Mesenchymal stem cell (in vitro differentiated cells and primary cell): ENCODE results near the gene PSEN1.
A peak's percentile ranks its signal among the peaks of the same experiment; 100 is the strongest.

ENCODE experiments used
- DNase-seq: peaks from one replicate; pipeline ENCODE4 v3.0.0-alpha.2; 2013
- H2AFZ ChIP-seq: one replicate; pipeline ENCODE4 v1.6.1; 2013; ENCODE audit warnings: low read depth, mild to moderate bottlenecking, control low read depth, inconsistent platforms, low read length, moderate library complexity
- H2AK5ac ChIP-seq: 2 replicates; pipeline ENCODE4 v1.6.1; 2013; ENCODE audit warnings: low read length, moderate library complexity, mild to moderate bottlenecking, inconsistent platforms; ENCODE audit not compliant: severe bottlenecking
- H2BK120ac ChIP-seq: one replicate; pipeline ENCODE4 v1.6.1; 2013; ENCODE audit warnings: low read depth, mild to moderate bottlenecking, inconsistent platforms, low read length, moderate library complexity
- H2BK12ac ChIP-seq, 2 experiments: one replicate each; pipeline ENCODE4 v1.6.1; 2013; ENCODE audit warnings: inconsistent platforms in 2 of 2, low read length in 2 of 2, mild to moderate bottlenecking in 2 of 2, moderate library complexity in 2 of 2, control low read depth in 1 of 2
- H2BK15ac ChIP-seq: one replicate; pipeline ENCODE4 v1.6.1; 2013; ENCODE audit warnings: mild to moderate bottlenecking, low read depth, inconsistent platforms; ENCODE audit not compliant: poor library complexity, severe bottlenecking
- H2BK5ac ChIP-seq: 2 replicates; pipeline ENCODE4 v1.6.1; 2013; ENCODE audit warnings: low read depth, mild to moderate bottlenecking, low read length, control low read depth, inconsistent platforms; ENCODE audit not compliant: poor library complexity, severe bottlenecking
- H3K14ac ChIP-seq, 2 experiments: one replicate each; pipeline ENCODE4 v1.6.1; 2013; ENCODE audit warnings: inconsistent platforms in 2 of 2, low read length in 2 of 2, control low read depth in 1 of 2, mild to moderate bottlenecking in 1 of 2, moderate library complexity in 1 of 2
- H3K18ac ChIP-seq, 2 experiments: one replicate each; pipeline ENCODE4 v1.6.1; 2013; ENCODE audit warnings: inconsistent platforms in 2 of 2, low read length in 2 of 2, control low read depth in 1 of 2, low read depth in 1 of 2, mild to moderate bottlenecking in 1 of 2
- H3K23ac ChIP-seq, 2 experiments: one replicate each; pipeline ENCODE4 v1.6.1; 2013; ENCODE audit warnings: inconsistent platforms in 2 of 2, low read length in 2 of 2, mild to moderate bottlenecking in 2 of 2, moderate library complexity in 2 of 2, control low read depth in 1 of 2
- H3K27ac ChIP-seq: 2 replicates; pipeline ENCODE4 v1.5.1; 2013; ENCODE audit warnings: mild to moderate bottlenecking, moderate library complexity, low read length, control low read depth, inconsistent platforms; ENCODE audit not compliant: poor library complexity, severe bottlenecking
- H3K27me3 ChIP-seq, 2 experiments: 2 replicates each; pipeline versions ENCODE4 v1.6.1 to v1.7.0; 2013; ENCODE audit warnings: low read length in 2 of 2, mild to moderate bottlenecking in 2 of 2, moderate library complexity in 2 of 2, control low read depth in 1 of 2, inconsistent platforms in 1 of 2; ENCODE audit not compliant: control insufficient read depth in 1 of 2, insufficient read depth in 1 of 2
- H3K36me3 ChIP-seq, 2 experiments: 2 replicates each; pipeline versions ENCODE4 v1.6.1 to v1.7.0; 2013; ENCODE audit warnings: low read length in 2 of 2, control low read depth in 1 of 2, inconsistent platforms in 1 of 2, low read depth in 1 of 2, mild to moderate bottlenecking in 1 of 2; ENCODE audit not compliant: insufficient read depth in 2 of 2, control insufficient read depth in 1 of 2
- H3K4ac ChIP-seq, 2 experiments: one replicate each; pipeline ENCODE4 v1.6.1; 2013; ENCODE audit warnings: inconsistent platforms in 2 of 2, low read length in 2 of 2, mild to moderate bottlenecking in 2 of 2, moderate library complexity in 2 of 2, control low read depth in 1 of 2, low read depth in 1 of 2
- H3K4me1 ChIP-seq: 2 replicates; pipeline ENCODE4 v1.6.1; 2013; ENCODE audit warnings: low read depth, low read length, control low read depth; ENCODE audit not compliant: control insufficient read depth, insufficient read depth
- H3K4me2 ChIP-seq: 2 replicates; pipeline ENCODE4 v1.6.1; 2013; ENCODE audit warnings: low read length, mild to moderate bottlenecking, inconsistent platforms; ENCODE audit not compliant: poor library complexity, severe bottlenecking
- H3K4me3 ChIP-seq, 2 experiments: 2 replicates each; pipeline versions ENCODE4 v1.5.1 to v1.7.0; 2013; ENCODE audit warnings: low read length in 2 of 2, mild to moderate bottlenecking in 2 of 2, control low read depth in 1 of 2, low read depth in 1 of 2; ENCODE audit not compliant: insufficient read depth in 1 of 2
- H3K79me1 ChIP-seq: replicated peaks from 2 replicates; pipeline ENCODE4 v1.6.1; 2013; ENCODE audit warnings: mild to moderate bottlenecking, control low read depth, low read length, inconsistent platforms; ENCODE audit not compliant: poor library complexity, severe bottlenecking
- H3K9ac ChIP-seq: 2 replicates; pipeline ENCODE4 v1.7.0; 2013; ENCODE audit warnings: mild to moderate bottlenecking, low read length, moderate library complexity
- H3K9me3 ChIP-seq: 2 replicates; pipeline ENCODE4 v1.7.0; 2013; ENCODE audit warnings: mild to moderate bottlenecking, low read length; ENCODE audit not compliant: control insufficient read depth
- H4K8ac ChIP-seq: one replicate; pipeline ENCODE4 v1.6.1; 2013; ENCODE audit warnings: inconsistent platforms, mild to moderate bottlenecking, low read length, moderate library complexity
- H4K91ac ChIP-seq: one replicate; pipeline ENCODE4 v1.6.1; 2013; ENCODE audit warnings: mild to moderate bottlenecking, low read length, inconsistent platforms
- WGBS: methylation state at CpG from one replicate; pipeline ENCODE4 v1.1.7; 2013; ENCODE audit warnings: mixed read lengths; 5-methylcytosine and 5-hydroxymethylcytosine counted together

Gene PSEN1

GRCh38 chr14:73244541-73245290 is 108.4 kb downstream of the PSEN1 start:
- Histone ChIP-seq H4K8ac (no peak overlapping the region), H3K36me3 (peaks cover 0 to 26% of the 10 kb centered on the region in 2 experiments), H2BK120ac (no peak overlapping the region), H3K4me1 (peaks cover 57% of the 10 kb centered on the region), H3K18ac (no peak overlapping the region), H3K9me3 (no peaks in the 10 kb centered on the region), H2BK5ac (no peak overlapping the region), H3K4ac (no peak overlapping the region), H4K91ac (no peak overlapping the region), H2AFZ (no peak overlapping the region), H3K23ac (no peak overlapping the region), H3K27me3 (peaks cover 0 to 15% of the 10 kb centered on the region in 2 experiments), H3K27ac (no peak overlapping the region), H2BK15ac (no peak overlapping the region), H2BK12ac (no peak overlapping the region), H3K9ac (peak overlapping the region; percentile 85), H3K4me2 (no peak overlapping the region), H2AK5ac (no peak overlapping the region), H3K4me3 (peak overlapping the region in 1 of 2 experiments; percentile 82), H3K14ac (no peak overlapping the region), H3K79me1 (peaks cover 18% of the 10 kb centered on the region)
- 92% methylated on average over 14 of the region's 14 CpGs for WGBS
- no peak for DNase-seq

- H2BK15ac ChIP-seq: no peak overlapping the region
- H3K27ac ChIP-seq: no peak overlapping the region
- peak overlapping the region; percentile 58 for H4K8ac ChIP-seq
- H3K9ac ChIP-seq: peak overlapping the region; percentile 85
- H3K4me1 ChIP-seq: peaks cover 51% of the 10 kb centered on the region
- H3K4me3 ChIP-seq: peak overlapping the region; percentile 44 to 82
- no peaks in the 10 kb centered on the region for H3K9me3 ChIP-seq
- H3K36me3 ChIP-seq: peaks cover 0 to 33% of the 10 kb centered on the region in 2 experiments
- peak overlapping the region in 1 of 2 experiments; percentile 45 for H2BK12ac ChIP-seq
- H3K27me3 ChIP-seq: peaks cover 0 to 7% of the 10 kb centered on the region in 2 experiments
- peak overlapping the region; percentile 6 for H2BK120ac ChIP-seq
- peak overlapping the region in 1 of 2 experiments; percentile 76 for H3K4ac ChIP-seq
- peak overlapping the region; percentile 83 for H2AFZ ChIP-seq
- H3K79me1 ChIP-seq: peaks cover 15% of the 10 kb centered on the region
- H3K14ac ChIP-seq: peak overlapping the region in 1 of 2 experiments; percentile 61
- H3K23ac ChIP-seq: no peak overlapping the region
- 41% methylated on average over 54 of the region's 64 CpGs for WGBS
- H4K91ac ChIP-seq: peak overlapping the region; percentile 43
- no peak overlapping the region for H2AK5ac ChIP-seq
- DNase-seq: peak; percentile 51
- no peak overlapping the region for H2BK5ac ChIP-seq
- peak overlapping the region; percentile 29 for H3K4me2 ChIP-seq
- H3K18ac ChIP-seq: peak overlapping the region; percentile 40 to 80
Measured at GRCh38 chr14:73245480-73246325, 109.4 kb downstream of the PSEN1 start.

DNA sequence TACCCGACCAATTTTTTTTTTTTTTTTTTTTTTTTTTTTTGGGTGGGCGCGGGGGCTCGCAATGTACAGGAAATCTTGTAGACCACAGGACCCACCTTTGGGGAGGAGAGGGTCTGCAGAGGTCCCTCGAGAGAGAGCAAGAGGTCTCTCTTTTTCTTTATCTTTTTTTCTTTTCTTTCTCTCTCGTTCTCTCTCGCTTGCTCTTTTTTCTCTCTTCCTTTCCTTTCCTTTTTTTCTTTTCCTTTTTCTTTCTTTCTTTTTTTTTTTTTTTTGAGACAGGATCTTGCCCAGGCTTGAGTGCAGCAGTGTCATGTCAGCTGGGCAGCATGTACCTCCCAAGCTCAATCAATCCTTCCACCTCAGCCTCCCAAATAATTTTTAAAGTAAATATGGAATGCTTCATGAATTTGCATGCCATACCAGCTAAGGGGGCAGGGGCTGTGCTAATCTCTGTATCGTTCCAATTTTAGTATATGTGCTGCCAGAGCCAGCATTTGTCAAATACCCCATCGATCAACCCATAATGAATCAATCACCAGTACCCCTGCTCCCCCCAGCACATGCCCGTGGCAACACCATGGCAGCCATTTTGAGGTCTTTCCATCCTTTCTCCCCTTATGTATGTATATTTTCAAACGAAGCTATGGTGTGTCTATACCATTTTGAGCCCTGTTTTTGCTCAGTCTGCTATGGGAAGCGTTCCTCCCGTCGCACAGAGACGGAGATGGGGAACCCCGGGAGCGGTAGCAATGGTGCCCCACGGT is 110.3 kb downstream of the PSEN1 start:
- H2BK120ac ChIP-seq: no peak overlapping the region
- no peak overlapping the region for H4K8ac ChIP-seq
- H2AFZ ChIP-seq: no peak overlapping the region
- peaks cover 15% of the 10 kb centered on the region for H3K79me1 ChIP-seq
- peaks cover 0 to 2% of the 10 kb centered on the region in 2 experiments for H3K27me3 ChIP-seq
- H3K27ac ChIP-seq: no peak overlapping the region
- peak overlapping the region; percentile 85 for H3K9ac ChIP-seq
- no peak overlapping the region for H3K14ac ChIP-seq
- H2BK15ac ChIP-seq: no peak overlapping the region
- DNase-seq: no peak
- H3K36me3 ChIP-seq: peaks cover 0 to 39% of the 10 kb centered on the region in 2 experiments
- no peak overlapping the region for H3K18ac ChIP-seq
- H2BK12ac ChIP-seq: no peak overlapping the region
- peak overlapping the region; percentile 37 for H2AK5ac ChIP-seq
- no peak overlapping the region for H3K4me2 ChIP-seq
- H3K4me3 ChIP-seq: peak overlapping the region in 1 of 2 experiments; percentile 82
- no peak overlapping the region for H3K4ac ChIP-seq
- WGBS: 92% methylated on average over 13 of the region's 18 CpGs
- no peak overlapping the region for H3K23ac ChIP-seq
- no peaks in the 10 kb centered on the region for H3K9me3 ChIP-seq
- H2BK5ac ChIP-seq: no peak overlapping the region
- H4K91ac ChIP-seq: no peak overlapping the region
- peaks cover 43% of the 10 kb centered on the region for H3K4me1 ChIP-seq
